ENCODE data around the gene CCDC27. TPM values are rescaled to one million over a fixed set of nuclear protein-coding genes. Genes with fewer than 3 reads are reported as not detected.

CCDC27 gene
- total and polyA plus RNA-seq, 4 donors = not detected

- Histone ChIP-seq H3K9ac (ENCODE audit: low read depth in 1 of 2, low read length in 2 of 2) (no peak overlapping the region), H3K36me3 (ENCODE audit: control insufficient read depth in 4 of 4, insufficient read depth in 3 of 4, low read depth in 1 of 4, low read length in 3 of 4) (no peaks in the 10 kb centered on the region), H3K27ac (ENCODE audit: low read depth in 1 of 2, low read length in 2 of 2) (no peak overlapping the region), H3K4me1 (ENCODE audit: control insufficient read depth in 4 of 4, insufficient read depth in 4 of 4, low read length in 3 of 4) (no peaks in the 10 kb centered on the region), H3K4me3 (ENCODE audit: low read depth in 1 of 3, low read length in 3 of 3) (no peak overlapping the region), H3K27me3 (ENCODE audit: control insufficient read depth in 4 of 4, insufficient read depth in 4 of 4, low read length in 3 of 4) (no peaks in the 10 kb centered on the region), H3K9me3 (ENCODE audit: control insufficient read depth in 4 of 4, low read length in 3 of 4) (no peaks in the 10 kb centered on the region)
- no peak for TF ChIP-seq CTCF (IDR thresholded peaks at IDR 0.05; ENCODE audit: low read depth, low read length, missing input control)
- TF ChIP-seq FOXA1 (IDR thresholded peaks at IDR 0.05) = no peak
- TF ChIP-seq HNF4G (IDR thresholded peaks at IDR 0.05) = no peak
- TF ChIP-seq HNF4A (conservative IDR thresholded peaks at IDR 0.05) = no peak
- TF ChIP-seq EGR1 (IDR thresholded peaks at IDR 0.05; ENCODE audit: low read depth in 2 of 2) = no peak
- no peak for TF ChIP-seq RXRA (IDR thresholded peaks at IDR 0.05)
- no peak for TF ChIP-seq TAF1 (conservative IDR thresholded peaks at IDR 0.05)
- TF ChIP-seq RAD21 (IDR thresholded peaks at IDR 0.05) = no peak
- TF ChIP-seq YY1 (IDR thresholded peaks at IDR 0.05) = no peak
- no peak for TF ChIP-seq ATF3 (IDR thresholded peaks at IDR 0.05)
- no peak for TF ChIP-seq MAX (IDR thresholded peaks at IDR 0.05)
- no peak for TF ChIP-seq GABPA (IDR thresholded peaks at IDR 0.05 in 1 of 2, conservative IDR thresholded peaks at IDR 0.05 in 1 of 2)
- WGBS = 59% methylated on average over 37 of the region's 37 CpGs
- peak; percentile 59 for DNase-seq (ENCODE audit: low spot score)
Measured at GRCh38 chr1:3727042-3727824, 25.0 kb upstream of the CCDC27 start.

- H3K27ac ChIP-seq (ENCODE audit: low read depth in 1 of 2, low read length in 2 of 2) = no peak overlapping the region
- H3K9ac ChIP-seq (ENCODE audit: low read depth in 1 of 2, low read length in 2 of 2) = no peak overlapping the region
- H3K4me1 ChIP-seq (ENCODE audit: control insufficient read depth in 4 of 4, insufficient read depth in 4 of 4, low read length in 3 of 4) = peaks cover 0 to 3% (median 1%) of the 10 kb centered on the region in 4 donors
- H3K9me3 ChIP-seq (ENCODE audit: control insufficient read depth in 4 of 4, low read length in 3 of 4) = no peaks in the 10 kb centered on the region
- no peaks in the 10 kb centered on the region for H3K36me3 ChIP-seq (ENCODE audit: control insufficient read depth in 4 of 4, insufficient read depth in 3 of 4, low read depth in 1 of 4, low read length in 3 of 4)
- WGBS = 85% methylated on average over 31 of the region's 31 CpGs
- TF ChIP-seq RXRA (IDR thresholded peaks at IDR 0.05) (no peak), JUND (IDR thresholded peaks at IDR 0.05) (no peak), SP1 (IDR thresholded peaks at IDR 0.05) (no peak), HNF4G (IDR thresholded peaks at IDR 0.05) (no peak), FOXA2 (IDR thresholded peaks at IDR 0.05) (no peak), EGR1 (IDR thresholded peaks at IDR 0.05; ENCODE audit: low read depth in 2 of 2) (no peak), CTCF (IDR thresholded peaks at IDR 0.05; ENCODE audit: low read depth, low read length, missing input control) (no peak), GABPA (IDR thresholded peaks at IDR 0.05 in 1 of 2, conservative IDR thresholded peaks at IDR 0.05 in 1 of 2) (no peak), REST (IDR thresholded peaks at IDR 0.05) (no peak), MAX (IDR thresholded peaks at IDR 0.05) (no peak), ATF3 (IDR thresholded peaks at IDR 0.05) (no peak), NR2F2 (IDR thresholded peaks at IDR 0.05) (no peak), RAD21 (IDR thresholded peaks at IDR 0.05) (no peak), YY1 (IDR thresholded peaks at IDR 0.05) (no peak)
- no peak for DNase-seq (ENCODE audit: low spot score)
- H3K4me3 ChIP-seq (ENCODE audit: low read depth in 1 of 3, low read length in 3 of 3) = no peak overlapping the region
- no peaks in the 10 kb centered on the region for H3K27me3 ChIP-seq (ENCODE audit: control insufficient read depth in 4 of 4, insufficient read depth in 4 of 4, low read length in 3 of 4)
Measured at GRCh38 chr1:3727825-3728776, 24.1 kb upstream of the CCDC27 start.

Data from liver (tissue), 9 donors.